ENCODE data around the gene AKIP1.

GRCh38 chr11:8959546-8960166, 48.7 kb downstream of the AKIP1 start:
- TF ChIP-seq EZH2 (IDR thresholded peaks at IDR 0.05; ENCODE audit: insufficient read depth, poor library complexity, severe bottlenecking) = no peak
- no peak for TF ChIP-seq EZH2phosphoT487 (IDR thresholded peaks at IDR 0.05; ENCODE audit: insufficient read depth, low read depth)
